Measurements from ENCODE around the gene UAP1L1.
A peak's percentile ranks its signal among the peaks of the same experiment; 100 is the strongest.

UAP1L1 gene

GRCh38 chr9:137066096-137066861, 11.0 kb upstream of the UAP1L1 start:
- TF ChIP-seq, protein P1, sequence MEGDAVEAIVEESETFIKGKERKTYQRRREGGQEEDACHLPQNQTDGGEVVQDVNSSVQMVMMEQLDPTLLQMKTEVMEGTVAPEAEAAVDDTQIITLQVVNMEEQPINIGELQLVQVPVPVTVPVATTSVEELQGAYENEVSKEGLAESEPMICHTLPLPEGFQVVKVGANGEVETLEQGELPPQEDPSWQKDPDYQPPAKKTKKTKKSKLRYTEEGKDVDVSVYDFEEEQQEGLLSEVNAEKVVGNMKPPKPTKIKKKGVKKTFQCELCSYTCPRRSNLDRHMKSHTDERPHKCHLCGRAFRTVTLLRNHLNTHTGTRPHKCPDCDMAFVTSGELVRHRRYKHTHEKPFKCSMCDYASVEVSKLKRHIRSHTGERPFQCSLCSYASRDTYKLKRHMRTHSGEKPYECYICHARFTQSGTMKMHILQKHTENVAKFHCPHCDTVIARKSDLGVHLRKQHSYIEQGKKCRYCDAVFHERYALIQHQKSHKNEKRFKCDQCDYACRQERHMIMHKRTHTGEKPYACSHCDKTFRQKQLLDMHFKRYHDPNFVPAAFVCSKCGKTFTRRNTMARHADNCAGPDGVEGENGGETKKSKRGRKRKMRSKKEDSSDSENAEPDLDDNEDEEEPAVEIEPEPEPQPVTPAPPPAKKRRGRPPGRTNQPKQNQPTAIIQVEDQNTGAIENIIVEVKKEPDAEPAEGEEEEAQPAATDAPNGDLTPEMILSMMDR (IDR thresholded peaks at IDR 0.05; ENCODE audit: insufficient read depth, low read length, missing control alignments) = no peak
- ChIA-PET CTCF (interaction anchor here (0.6 to 21.0 kb wide), 11 partner anchors 7 to 279 kb away, joined by 3 to 364 read pairs (median 18); partner anchors contain the start of genes ABCA2, ENTPD2, FUT7 and MAN1B1), POLR2A (no interaction called here)
- DNase-seq (ENCODE audit: low read depth, low spot score) = no peak
- no peak overlapping the region for H3K4me3 ChIP-seq (ENCODE audit: low read depth, low read length)

GRCh38 chr9:137067860-137068538, 9.3 kb upstream of the UAP1L1 start:
- TF ChIP-seq, protein P1 (IDR thresholded peaks at IDR 0.05; ENCODE audit: insufficient read depth, low read length, missing control alignments) = peak; percentile 91
- H3K4me3 ChIP-seq (ENCODE audit: low read depth, low read length) = no peak overlapping the region
- ChIA-PET CTCF (interaction anchor here (0.8 to 21.0 kb wide), 12 partner anchors 9 to 306 kb away, joined by 3 to 364 read pairs (median 12); partner anchors contain the start of genes ABCA2, ENTPD2, FUT7 and MAN1B1), POLR2A (interaction anchor here (1.1 to 1.5 kb wide), 2 partner anchors 9 to 15 kb away, joined by 3 read pairs; no protein-coding TSS in a partner anchor)
- no peak for DNase-seq (ENCODE audit: low read depth, low spot score)

GRCh38 chr9:137068539-137069507, 8.5 kb upstream of the UAP1L1 start:
- ChIA-PET POLR2A (interaction anchor here (1.1 to 1.5 kb wide), 2 partner anchors 8 to 14 kb away, joined by 3 read pairs; no protein-coding TSS in a partner anchor), CTCF (interaction anchor here (0.8 to 21.0 kb wide), 14 partner anchors 10 to 307 kb away, joined by 3 to 364 read pairs (median 6); partner anchors contain the start of genes ABCA2, ENTPD2, FUT7 and MAN1B1)
- TF ChIP-seq, protein P1 (IDR thresholded peaks at IDR 0.05; ENCODE audit: insufficient read depth, low read length, missing control alignments) = no peak
- no peak for DNase-seq (ENCODE audit: low read depth, low spot score)
- H3K4me3 ChIP-seq (ENCODE audit: low read depth, low read length) = peak overlapping the region; percentile 40

- CTCF ChIA-PET = interaction anchor here (0.8 to 21.0 kb wide), 13 partner anchors 10 to 308 kb away, joined by 3 to 364 read pairs (median 11); partner anchors contain the start of genes ABCA2, ENTPD2, FUT7 and MAN1B1
- no peak for DNase-seq (ENCODE audit: low read depth, low spot score)
- peak overlapping the region; percentile 40 for H3K4me3 ChIP-seq (ENCODE audit: low read depth, low read length)
- TF ChIP-seq, protein P1 (IDR thresholded peaks at IDR 0.05; ENCODE audit: insufficient read depth, low read length, missing control alignments) = no peak
- POLR2A ChIA-PET = interaction anchor here (0.8 to 1.5 kb wide), 3 partner anchors 14 to 40 kb away, joined by 3 to 4 read pairs (median 3); no protein-coding TSS in a partner anchor
Measured at GRCh38 chr9:137069508-137070091, 7.7 kb upstream of the UAP1L1 start.

GRCh38 chr9:137070201-137070905, 7.0 kb upstream of the UAP1L1 start, which contains the start of gene SAPCD2:
Gene SAPCD2 (minus strand): TSS chr9:137070557. CDS start chr9:137070460, 97 bp downstream.
- CTCF ChIA-PET = interaction anchor here (0.8 to 21.0 kb wide), 11 partner anchors 11 to 308 kb away, joined by 3 to 364 read pairs (median 12); partner anchors contain the start of genes ABCA2, ENTPD2, FUT7 and MAN1B1
- H3K4me3 ChIP-seq (ENCODE audit: low read depth, low read length) = peak within 1 kb of the TSS; percentile 53
- POLR2A ChIA-PET = interaction anchor here (0.8 to 1.2 kb wide), 2 partner anchors 16 to 41 kb away, joined by 3 to 4 read pairs; no protein-coding TSS in a partner anchor
- no peak for DNase-seq (ENCODE audit: low read depth, low spot score)
- TF ChIP-seq, protein P1 (IDR thresholded peaks at IDR 0.05; ENCODE audit: insufficient read depth, low read length, missing control alignments) = no peak

Data from AG04449 (cell line).